ENCODE results near the gene NDUFS8. TPM values are rescaled to one million over a fixed set of nuclear protein-coding genes. Genes with fewer than 3 reads are reported as not detected.
A peak's percentile ranks its signal among the peaks of the same experiment; 100 is the strongest.

Gene NDUFS8
- total RNA-seq, 1 donor from 2014 or later = 118 TPM

DNA sequence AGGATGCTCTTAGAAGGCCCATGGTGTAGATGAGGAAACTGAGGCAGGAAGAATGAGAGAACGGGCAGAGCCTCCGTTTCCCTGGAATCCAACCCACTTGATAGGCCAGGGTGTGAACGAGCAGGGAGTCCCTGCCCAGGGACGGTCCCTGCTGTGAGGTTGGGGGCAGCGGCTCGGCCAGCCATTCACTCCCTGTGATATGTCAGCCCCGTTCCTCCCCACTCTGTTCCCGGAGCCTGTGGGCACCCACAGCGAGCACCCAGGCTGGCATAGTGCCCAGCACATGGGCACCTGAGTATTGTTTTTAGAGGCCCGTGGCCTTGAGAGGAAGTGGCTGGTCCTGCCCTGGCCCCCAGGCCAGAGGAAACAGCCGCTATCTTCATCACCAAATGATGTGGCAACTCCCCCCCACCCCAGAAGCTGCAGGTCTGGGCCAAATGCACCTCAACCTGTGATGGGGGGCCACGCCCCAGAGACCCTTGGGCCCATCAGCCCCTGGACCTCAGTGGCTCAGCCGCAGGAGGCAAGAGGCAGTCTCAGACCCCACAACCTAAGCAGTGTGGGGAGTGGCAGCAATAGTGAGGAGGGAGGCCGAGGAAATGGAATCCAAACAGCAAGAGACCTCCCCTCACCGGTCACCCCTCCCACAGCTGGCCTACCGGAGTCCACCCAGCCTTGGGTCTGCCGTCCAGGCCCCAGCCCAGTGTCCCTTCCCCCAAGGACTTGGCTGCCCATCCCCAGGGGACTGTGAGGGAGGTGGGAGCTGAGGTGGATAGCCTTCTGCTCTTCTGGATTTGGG, 18.2 kb upstream of the NDUFS8 start:
- TF ChIP-seq, protein P1, sequence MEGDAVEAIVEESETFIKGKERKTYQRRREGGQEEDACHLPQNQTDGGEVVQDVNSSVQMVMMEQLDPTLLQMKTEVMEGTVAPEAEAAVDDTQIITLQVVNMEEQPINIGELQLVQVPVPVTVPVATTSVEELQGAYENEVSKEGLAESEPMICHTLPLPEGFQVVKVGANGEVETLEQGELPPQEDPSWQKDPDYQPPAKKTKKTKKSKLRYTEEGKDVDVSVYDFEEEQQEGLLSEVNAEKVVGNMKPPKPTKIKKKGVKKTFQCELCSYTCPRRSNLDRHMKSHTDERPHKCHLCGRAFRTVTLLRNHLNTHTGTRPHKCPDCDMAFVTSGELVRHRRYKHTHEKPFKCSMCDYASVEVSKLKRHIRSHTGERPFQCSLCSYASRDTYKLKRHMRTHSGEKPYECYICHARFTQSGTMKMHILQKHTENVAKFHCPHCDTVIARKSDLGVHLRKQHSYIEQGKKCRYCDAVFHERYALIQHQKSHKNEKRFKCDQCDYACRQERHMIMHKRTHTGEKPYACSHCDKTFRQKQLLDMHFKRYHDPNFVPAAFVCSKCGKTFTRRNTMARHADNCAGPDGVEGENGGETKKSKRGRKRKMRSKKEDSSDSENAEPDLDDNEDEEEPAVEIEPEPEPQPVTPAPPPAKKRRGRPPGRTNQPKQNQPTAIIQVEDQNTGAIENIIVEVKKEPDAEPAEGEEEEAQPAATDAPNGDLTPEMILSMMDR (IDR thresholded peaks at IDR 0.05) = no peak
- no peaks in the 10 kb centered on the region for H3K36me3 ChIP-seq
- DNase-seq = peak; percentile 70
- H3K4me1 ChIP-seq = peaks cover 65% of the 10 kb centered on the region
- ATAC-seq = no peak
- peak overlapping the region; percentile 53 for H3K4me3 ChIP-seq
- H3K27me3 ChIP-seq = no peaks in the 10 kb centered on the region
- no peaks in the 10 kb centered on the region for H3K9me3 ChIP-seq
- peak overlapping the region; percentile 91 for H3K27ac ChIP-seq
- intact Hi-C loops (cut with DNase I) = no loop called here

DNA sequence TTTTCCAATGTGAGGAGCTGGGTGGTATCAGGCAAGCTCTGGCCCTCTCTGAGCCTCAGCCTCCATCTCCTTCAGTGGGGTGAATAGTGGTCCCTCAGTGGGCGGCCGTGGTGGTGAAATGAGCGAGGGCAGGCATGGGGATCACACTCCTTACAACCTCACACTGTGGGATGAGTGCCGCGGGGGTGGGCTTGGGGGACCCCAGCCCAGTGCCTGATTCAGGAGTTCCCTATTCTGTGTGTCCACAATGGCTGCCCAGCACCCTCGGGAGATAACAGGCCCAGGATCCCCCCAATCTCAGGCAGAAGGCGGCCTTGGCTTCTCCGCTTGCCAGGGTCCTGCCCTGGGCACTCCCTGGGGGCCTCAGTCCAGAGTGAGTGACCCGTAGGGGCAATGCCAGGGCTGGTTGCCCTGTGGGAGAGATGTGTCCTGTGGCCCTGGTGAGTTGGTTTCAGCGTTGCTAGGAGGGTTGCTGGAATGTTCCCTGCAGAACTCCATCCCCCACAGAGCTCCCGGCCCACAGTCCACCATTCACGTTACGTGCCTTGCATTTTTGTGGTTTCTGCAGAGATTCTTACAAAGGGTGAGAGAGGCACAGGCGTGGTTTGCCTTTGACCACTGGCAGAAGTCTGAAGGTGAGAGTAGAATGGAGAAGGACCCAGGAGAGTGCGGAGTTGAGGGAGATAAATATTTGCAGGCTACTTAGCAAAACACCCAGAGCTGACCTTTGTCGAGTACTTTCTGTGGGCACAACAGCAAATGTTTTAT, 17.5 kb upstream of the NDUFS8 start:
- Histone ChIP-seq H3K27ac (peak overlapping the region; percentile 91), H3K27me3 (no peaks in the 10 kb centered on the region), H3K4me1 (peaks cover 63% of the 10 kb centered on the region), H3K9me3 (no peaks in the 10 kb centered on the region), H3K4me3 (peak overlapping the region; percentile 10), H3K36me3 (no peaks in the 10 kb centered on the region)
- peak; percentile 87 for DNase-seq
- TF ChIP-seq, protein P1 (IDR thresholded peaks at IDR 0.05) = no peak
- ATAC-seq = peak; percentile 56
- intact Hi-C loops (cut with DNase I) = no loop called here

DNA sequence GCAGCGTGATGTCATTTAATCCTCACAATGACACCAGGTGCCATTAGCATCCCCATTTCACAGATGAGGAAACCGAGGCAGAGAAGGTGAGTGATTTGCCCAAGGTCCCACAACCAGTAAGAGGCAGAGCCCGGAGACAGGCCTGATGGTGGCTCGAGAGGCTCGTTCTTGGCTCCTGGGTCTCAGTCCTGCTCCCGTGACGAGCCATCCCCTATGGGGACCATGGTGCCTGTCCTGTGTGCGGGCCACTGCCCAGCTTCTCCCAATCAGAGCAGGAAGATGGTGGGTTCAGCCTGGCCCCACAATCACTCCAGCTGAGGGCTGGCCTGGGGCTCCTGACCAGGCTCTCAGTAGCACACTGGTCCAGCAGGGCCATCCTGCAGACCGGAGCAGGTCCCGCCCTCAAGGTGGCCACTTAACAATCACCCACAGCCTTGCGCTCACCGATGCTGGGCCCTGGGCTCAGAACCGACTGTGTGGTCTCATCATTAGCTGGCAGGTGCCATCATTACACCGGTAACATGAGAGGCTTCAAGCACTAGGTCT, 16.8 kb upstream of the NDUFS8 start:
- DNase-seq (peak; percentile 66), ATAC-seq (no peak)
- Histone ChIP-seq H3K4me1 (peaks cover 61% of the 10 kb centered on the region), H3K9me3 (no peaks in the 10 kb centered on the region), H3K27me3 (no peaks in the 10 kb centered on the region), H3K36me3 (no peaks in the 10 kb centered on the region), H3K4me3 (no peak overlapping the region), H3K27ac (peak overlapping the region; percentile 91)
- intact Hi-C loops (cut with DNase I) = no loop called here
- TF ChIP-seq, protein P1 (IDR thresholded peaks at IDR 0.05) = no peak

DNA sequence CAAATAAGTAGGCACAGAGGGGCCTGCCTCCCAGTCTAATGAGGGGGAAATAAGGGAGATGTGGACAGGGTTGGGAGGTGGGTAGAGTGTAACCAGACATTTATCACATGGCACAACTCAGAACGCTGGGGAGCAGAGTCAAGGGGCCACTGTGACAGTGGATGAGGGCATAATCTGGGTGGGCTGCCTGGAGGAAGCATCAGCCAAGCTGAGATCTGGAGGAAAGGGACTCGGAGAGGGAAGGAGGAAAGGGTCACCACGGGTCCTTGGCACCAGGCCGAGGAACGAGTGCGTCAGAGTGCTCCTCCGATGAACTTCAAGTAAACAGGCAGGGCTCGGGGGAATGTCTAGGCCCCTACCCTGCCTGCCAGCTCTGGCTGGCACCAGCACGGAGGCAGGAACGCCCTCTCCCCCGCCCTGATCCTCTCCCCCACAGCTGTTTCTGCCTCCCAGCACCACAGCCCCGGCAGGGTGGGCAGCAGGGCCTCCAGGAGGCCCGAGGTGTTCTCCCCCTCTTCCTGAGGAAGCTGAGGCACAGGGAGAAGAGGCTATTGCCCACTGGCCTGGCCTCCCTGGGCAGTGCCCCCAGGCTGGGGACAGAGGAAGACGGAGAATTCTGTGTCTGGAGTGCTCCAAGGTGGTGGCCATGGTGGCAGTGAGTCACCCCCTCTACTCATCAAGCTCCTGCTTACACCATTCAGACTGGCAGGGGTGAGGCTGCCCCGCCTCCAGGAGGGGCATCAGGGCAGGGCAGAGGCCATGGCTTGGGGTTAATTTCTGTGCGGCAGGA, 16.1 kb upstream of the NDUFS8 start:
- TF ChIP-seq, protein P1 (IDR thresholded peaks at IDR 0.05) = no peak
- Histone ChIP-seq H3K27ac (peak overlapping the region; percentile 91), H3K27me3 (no peaks in the 10 kb centered on the region), H3K4me3 (no peak overlapping the region), H3K9me3 (no peaks in the 10 kb centered on the region), H3K4me1 (peaks cover 54% of the 10 kb centered on the region), H3K36me3 (no peaks in the 10 kb centered on the region)
- intact Hi-C loops (cut with DNase I) = no loop called here
- DNase-seq (peak; percentile 92), ATAC-seq (peak; percentile 50)

DNA sequence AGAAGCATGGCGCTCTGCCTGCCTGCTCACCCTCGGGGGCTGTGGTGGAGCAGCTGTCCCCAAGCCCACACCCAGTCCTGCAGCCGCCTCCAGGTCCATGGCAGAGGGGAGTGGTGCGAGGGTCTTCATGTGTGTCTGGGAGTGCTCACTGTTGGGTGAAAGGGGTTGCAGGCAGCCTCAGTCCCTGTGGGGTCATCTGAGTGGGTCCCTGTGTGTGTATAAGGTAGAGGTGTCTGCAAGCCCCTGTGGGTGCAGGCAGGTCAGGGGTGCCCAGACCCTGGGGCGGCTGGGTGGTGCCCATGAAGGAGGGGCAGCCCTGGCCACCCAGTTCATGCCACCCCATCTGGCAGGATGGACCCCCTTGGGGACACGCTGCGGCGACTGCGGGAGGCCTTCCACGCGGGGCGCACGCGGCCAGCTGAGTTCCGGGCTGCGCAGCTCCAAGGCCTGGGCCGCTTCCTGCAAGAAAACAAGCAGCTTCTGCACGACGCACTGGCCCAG, 15.5 kb upstream of the NDUFS8 start:
- ATAC-seq (no peak), DNase-seq (peak; percentile 64)
- H3K4me3 ChIP-seq = no peak overlapping the region
- H3K27ac ChIP-seq = peak overlapping the region; percentile 91
- no peaks in the 10 kb centered on the region for H3K9me3 ChIP-seq
- intact Hi-C loops (cut with DNase I) = no loop called here
- no peaks in the 10 kb centered on the region for H3K36me3 ChIP-seq
- TF ChIP-seq, protein P1 (IDR thresholded peaks at IDR 0.05) = no peak
- peaks cover 47% of the 10 kb centered on the region for H3K4me1 ChIP-seq
- H3K27me3 ChIP-seq = no peaks in the 10 kb centered on the region
